ENCODE measurements around the gene GSKIP. TPM values are rescaled to one million over a fixed set of nuclear protein-coding genes. Genes with fewer than 3 reads are reported as not detected.

The GSKIP gene
- polyA plus RNA-seq, 1 donor from 2014 or later, result 87.4 TPM

DNA sequence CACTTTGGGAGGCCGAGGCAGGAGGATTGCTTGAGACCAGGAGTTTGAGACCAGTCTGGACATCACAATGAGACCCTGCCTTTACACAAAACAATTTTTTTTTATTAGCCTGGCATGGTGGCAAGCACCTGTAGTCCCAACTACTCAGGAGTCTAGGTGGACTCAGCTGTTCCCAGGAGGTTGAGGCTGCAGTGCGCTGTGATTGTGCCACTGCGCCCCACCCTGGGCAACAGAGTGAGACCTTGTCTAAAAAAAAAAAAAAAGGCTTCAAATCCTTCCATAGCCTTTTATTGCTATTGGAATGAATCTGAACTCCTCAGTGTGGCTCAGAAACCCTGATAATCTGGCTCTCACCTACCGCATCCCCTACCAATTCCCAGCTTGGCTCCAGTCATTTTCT is 54.7 kb downstream of the GSKIP start:
- Histone ChIP-seq H3K9ac (ENCODE audit: low read length) (no peak overlapping the region), H3K36me3 (ENCODE audit: insufficient read depth, low read length) (no peaks in the 10 kb centered on the region), H3K9me3 (ENCODE audit: low read length) (no peaks in the 10 kb centered on the region), H3K79me2 (replicated peaks; ENCODE audit: insufficient read depth, low read length) (no peaks in the 10 kb centered on the region), H2AFZ (ENCODE audit: low read depth, low read length) (no peak overlapping the region), H3F3A (ENCODE audit: insufficient read depth, low read length, poor library complexity, severe bottlenecking) (no peaks in the 10 kb centered on the region), H3K27me3 (ENCODE audit: insufficient read depth, low read depth, low read length) (no peaks in the 10 kb centered on the region), H3K27ac (ENCODE audit: low read length) (no peak overlapping the region), H4K20me1 (ENCODE audit: insufficient read depth) (no peaks in the 10 kb centered on the region), H3K9me2 (ENCODE audit: insufficient read depth, low read length) (no peaks in the 10 kb centered on the region), H3K4me3 (ENCODE audit: low read length) (no peak overlapping the region), H3K4me2 (ENCODE audit: low read length) (no peak overlapping the region)
- no peak for TF ChIP-seq EP300 (conservative IDR thresholded peaks at IDR 0.05; ENCODE audit: poor library complexity, severe bottlenecking)

DNA sequence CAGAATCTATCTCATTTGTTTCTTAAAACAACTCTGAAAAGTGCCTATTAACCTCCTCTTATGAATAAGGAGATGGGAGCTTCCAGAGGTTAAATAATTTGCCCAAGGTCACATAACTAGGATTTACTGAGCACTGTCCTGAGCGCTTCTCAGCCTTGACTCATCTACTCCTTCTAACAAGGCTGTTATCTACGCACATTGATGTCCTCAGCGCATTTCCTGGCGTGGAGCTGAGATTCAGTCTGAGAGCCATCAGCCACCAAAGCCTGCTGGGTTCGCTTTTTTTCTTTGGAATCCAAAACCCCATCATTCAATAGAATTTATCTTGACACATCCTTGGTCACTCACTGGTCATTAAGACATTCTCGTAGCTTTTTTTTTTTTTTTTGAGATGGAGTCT is 57.9 kb downstream of the GSKIP start:
- H3K9me3 ChIP-seq (ENCODE audit: low read length), result no peaks in the 10 kb centered on the region
- no peak overlapping the region for H3K9ac ChIP-seq (ENCODE audit: low read length)
- no peaks in the 10 kb centered on the region for H3K79me2 ChIP-seq (replicated peaks; ENCODE audit: insufficient read depth, low read length)
- H3K4me2 ChIP-seq (ENCODE audit: low read length), result no peak overlapping the region
- H3K27ac ChIP-seq (ENCODE audit: low read length), result no peak overlapping the region
- no peaks in the 10 kb centered on the region for H3K27me3 ChIP-seq (ENCODE audit: insufficient read depth, low read depth, low read length)
- no peaks in the 10 kb centered on the region for H3K9me2 ChIP-seq (ENCODE audit: insufficient read depth, low read length)
- H3F3A ChIP-seq (ENCODE audit: insufficient read depth, low read length, poor library complexity, severe bottlenecking), result no peaks in the 10 kb centered on the region
- no peaks in the 10 kb centered on the region for H4K20me1 ChIP-seq (ENCODE audit: insufficient read depth)
- H3K36me3 ChIP-seq (ENCODE audit: insufficient read depth, low read length), result no peaks in the 10 kb centered on the region
- no peak overlapping the region for H2AFZ ChIP-seq (ENCODE audit: low read depth, low read length)
- no peak for TF ChIP-seq SMC3 (conservative IDR thresholded peaks at IDR 0.05; ENCODE audit: poor library complexity)
- TF ChIP-seq MXI1 (conservative IDR thresholded peaks at IDR 0.05; ENCODE audit: poor library complexity, severe bottlenecking), result no peak
- TF ChIP-seq, protein P1, sequence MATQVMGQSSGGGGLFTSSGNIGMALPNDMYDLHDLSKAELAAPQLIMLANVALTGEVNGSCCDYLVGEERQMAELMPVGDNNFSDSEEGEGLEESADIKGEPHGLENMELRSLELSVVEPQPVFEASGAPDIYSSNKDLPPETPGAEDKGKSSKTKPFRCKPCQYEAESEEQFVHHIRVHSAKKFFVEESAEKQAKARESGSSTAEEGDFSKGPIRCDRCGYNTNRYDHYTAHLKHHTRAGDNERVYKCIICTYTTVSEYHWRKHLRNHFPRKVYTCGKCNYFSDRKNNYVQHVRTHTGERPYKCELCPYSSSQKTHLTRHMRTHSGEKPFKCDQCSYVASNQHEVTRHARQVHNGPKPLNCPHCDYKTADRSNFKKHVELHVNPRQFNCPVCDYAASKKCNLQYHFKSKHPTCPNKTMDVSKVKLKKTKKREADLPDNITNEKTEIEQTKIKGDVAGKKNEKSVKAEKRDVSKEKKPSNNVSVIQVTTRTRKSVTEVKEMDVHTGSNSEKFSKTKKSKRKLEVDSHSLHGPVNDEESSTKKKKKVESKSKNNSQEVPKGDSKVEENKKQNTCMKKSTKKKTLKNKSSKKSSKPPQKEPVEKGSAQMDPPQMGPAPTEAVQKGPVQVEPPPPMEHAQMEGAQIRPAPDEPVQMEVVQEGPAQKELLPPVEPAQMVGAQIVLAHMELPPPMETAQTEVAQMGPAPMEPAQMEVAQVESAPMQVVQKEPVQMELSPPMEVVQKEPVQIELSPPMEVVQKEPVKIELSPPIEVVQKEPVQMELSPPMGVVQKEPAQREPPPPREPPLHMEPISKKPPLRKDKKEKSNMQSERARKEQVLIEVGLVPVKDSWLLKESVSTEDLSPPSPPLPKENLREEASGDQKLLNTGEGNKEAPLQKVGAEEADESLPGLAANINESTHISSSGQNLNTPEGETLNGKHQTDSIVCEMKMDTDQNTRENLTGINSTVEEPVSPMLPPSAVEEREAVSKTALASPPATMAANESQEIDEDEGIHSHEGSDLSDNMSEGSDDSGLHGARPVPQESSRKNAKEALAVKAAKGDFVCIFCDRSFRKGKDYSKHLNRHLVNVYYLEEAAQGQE (IDR thresholded peaks at IDR 0.05; ENCODE audit: borderline replicate concordance), result no peak
- TF ChIP-seq EZH2 (IDR thresholded peaks at IDR 0.05; ENCODE audit: borderline replicate concordance, insufficient read depth, low read length, poor library complexity, severe bottlenecking), result no peak
- no peak for TF ChIP-seq POLR2AphosphoS5 (IDR thresholded peaks at IDR 0.05)
- TF ChIP-seq, protein P2, sequence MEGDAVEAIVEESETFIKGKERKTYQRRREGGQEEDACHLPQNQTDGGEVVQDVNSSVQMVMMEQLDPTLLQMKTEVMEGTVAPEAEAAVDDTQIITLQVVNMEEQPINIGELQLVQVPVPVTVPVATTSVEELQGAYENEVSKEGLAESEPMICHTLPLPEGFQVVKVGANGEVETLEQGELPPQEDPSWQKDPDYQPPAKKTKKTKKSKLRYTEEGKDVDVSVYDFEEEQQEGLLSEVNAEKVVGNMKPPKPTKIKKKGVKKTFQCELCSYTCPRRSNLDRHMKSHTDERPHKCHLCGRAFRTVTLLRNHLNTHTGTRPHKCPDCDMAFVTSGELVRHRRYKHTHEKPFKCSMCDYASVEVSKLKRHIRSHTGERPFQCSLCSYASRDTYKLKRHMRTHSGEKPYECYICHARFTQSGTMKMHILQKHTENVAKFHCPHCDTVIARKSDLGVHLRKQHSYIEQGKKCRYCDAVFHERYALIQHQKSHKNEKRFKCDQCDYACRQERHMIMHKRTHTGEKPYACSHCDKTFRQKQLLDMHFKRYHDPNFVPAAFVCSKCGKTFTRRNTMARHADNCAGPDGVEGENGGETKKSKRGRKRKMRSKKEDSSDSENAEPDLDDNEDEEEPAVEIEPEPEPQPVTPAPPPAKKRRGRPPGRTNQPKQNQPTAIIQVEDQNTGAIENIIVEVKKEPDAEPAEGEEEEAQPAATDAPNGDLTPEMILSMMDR (IDR thresholded peaks at IDR 0.05; ENCODE audit: poor library complexity, severe bottlenecking), result no peak
- no peak for TF ChIP-seq TAF1 (IDR thresholded peaks at IDR 0.05; ENCODE audit: low read depth)
- no peak for TF ChIP-seq RAD21 (conservative IDR thresholded peaks at IDR 0.05)
- TF ChIP-seq EP300 (conservative IDR thresholded peaks at IDR 0.05; ENCODE audit: poor library complexity, severe bottlenecking), result no peak
- H3K4me3 ChIP-seq (ENCODE audit: low read length), result no peak overlapping the region

DNA sequence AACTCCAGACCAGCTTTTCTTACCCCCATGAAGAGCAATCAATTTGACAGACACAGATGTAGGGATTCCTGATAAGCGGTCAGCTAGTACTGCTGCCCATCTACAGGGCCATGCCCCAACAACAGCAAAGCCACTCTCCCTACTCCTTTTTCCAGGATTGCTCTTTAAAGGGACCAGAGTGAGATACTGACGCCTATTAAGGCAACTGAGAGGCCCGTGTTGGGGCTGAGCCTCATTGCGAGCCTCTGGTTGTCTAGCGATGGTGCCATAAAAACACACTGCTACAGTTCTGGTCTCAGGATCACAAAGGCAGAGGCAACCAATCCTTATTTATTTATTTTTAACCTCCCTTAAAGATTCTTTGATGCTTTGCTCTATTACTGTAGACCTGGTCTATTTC is 59.7 kb downstream of the GSKIP start:
- no peak overlapping the region for H3K9ac ChIP-seq (ENCODE audit: low read length)

More for the DNA sequence above, 59.7 kb downstream of the GSKIP start:
- TF ChIP-seq EP300 (conservative IDR thresholded peaks at IDR 0.05; ENCODE audit: poor library complexity, severe bottlenecking) (no peak), MXI1 (conservative IDR thresholded peaks at IDR 0.05; ENCODE audit: poor library complexity, severe bottlenecking) (no peak), EZH2 (IDR thresholded peaks at IDR 0.05; ENCODE audit: borderline replicate concordance, insufficient read depth, low read length, poor library complexity, severe bottlenecking) (no peak), SMC3 (conservative IDR thresholded peaks at IDR 0.05; ENCODE audit: poor library complexity) (no peak), RAD21 (conservative IDR thresholded peaks at IDR 0.05) (no peak), POLR2AphosphoS5 (IDR thresholded peaks at IDR 0.05) (no peak), TAF1 (IDR thresholded peaks at IDR 0.05; ENCODE audit: low read depth) (no peak)
- TF ChIP-seq, protein P1 (IDR thresholded peaks at IDR 0.05; ENCODE audit: borderline replicate concordance), result no peak
- TF ChIP-seq, protein P2 (IDR thresholded peaks at IDR 0.05; ENCODE audit: poor library complexity, severe bottlenecking), result no peak
- H3K9me2 ChIP-seq (ENCODE audit: insufficient read depth, low read length), result no peaks in the 10 kb centered on the region
- H3K36me3 ChIP-seq (ENCODE audit: insufficient read depth, low read length), result no peaks in the 10 kb centered on the region
- no peaks in the 10 kb centered on the region for H3K79me2 ChIP-seq (replicated peaks; ENCODE audit: insufficient read depth, low read length)
- no peak overlapping the region for H3K27ac ChIP-seq (ENCODE audit: low read length)
- H3K27me3 ChIP-seq (ENCODE audit: insufficient read depth, low read depth, low read length), result no peaks in the 10 kb centered on the region
- no peak overlapping the region for H3K4me3 ChIP-seq (ENCODE audit: low read length)
- H2AFZ ChIP-seq (ENCODE audit: low read depth, low read length), result no peak overlapping the region
- no peaks in the 10 kb centered on the region for H4K20me1 ChIP-seq (ENCODE audit: insufficient read depth)
- no peak overlapping the region for H3K4me2 ChIP-seq (ENCODE audit: low read length)
- no peaks in the 10 kb centered on the region for H3K9me3 ChIP-seq (ENCODE audit: low read length)
- no peaks in the 10 kb centered on the region for H3F3A ChIP-seq (ENCODE audit: insufficient read depth, low read length, poor library complexity, severe bottlenecking)

All from neural cell (in vitro differentiated cells).